ENCODE results near the gene PPP1R27. TPM values are rescaled to one million over a fixed set of nuclear protein-coding genes. Genes with fewer than 3 reads are reported as not detected.

Gene PPP1R27
- total RNA-seq, 2 donors from 2014 or later: 1.6 TPM; not detected in 1

- WGBS: 80% methylated on average over 11 of the region's 11 CpGs
- H3K4me1 ChIP-seq (replicated peaks): peaks cover 12% of the 10 kb centered on the region
- H3K36me3 ChIP-seq: no peaks in the 10 kb centered on the region
- H3K4me3 ChIP-seq: no peak overlapping the region
- H3K9me3 ChIP-seq: no peaks in the 10 kb centered on the region
- intact Hi-C loops (cut with DNase I): no loop called here
- TF ChIP-seq POLR2AphosphoS5 (IDR thresholded peaks at IDR 0.05) (no peak), POLR2A (IDR thresholded peaks at IDR 0.05) (no peak)
- TF ChIP-seq, protein P1, sequence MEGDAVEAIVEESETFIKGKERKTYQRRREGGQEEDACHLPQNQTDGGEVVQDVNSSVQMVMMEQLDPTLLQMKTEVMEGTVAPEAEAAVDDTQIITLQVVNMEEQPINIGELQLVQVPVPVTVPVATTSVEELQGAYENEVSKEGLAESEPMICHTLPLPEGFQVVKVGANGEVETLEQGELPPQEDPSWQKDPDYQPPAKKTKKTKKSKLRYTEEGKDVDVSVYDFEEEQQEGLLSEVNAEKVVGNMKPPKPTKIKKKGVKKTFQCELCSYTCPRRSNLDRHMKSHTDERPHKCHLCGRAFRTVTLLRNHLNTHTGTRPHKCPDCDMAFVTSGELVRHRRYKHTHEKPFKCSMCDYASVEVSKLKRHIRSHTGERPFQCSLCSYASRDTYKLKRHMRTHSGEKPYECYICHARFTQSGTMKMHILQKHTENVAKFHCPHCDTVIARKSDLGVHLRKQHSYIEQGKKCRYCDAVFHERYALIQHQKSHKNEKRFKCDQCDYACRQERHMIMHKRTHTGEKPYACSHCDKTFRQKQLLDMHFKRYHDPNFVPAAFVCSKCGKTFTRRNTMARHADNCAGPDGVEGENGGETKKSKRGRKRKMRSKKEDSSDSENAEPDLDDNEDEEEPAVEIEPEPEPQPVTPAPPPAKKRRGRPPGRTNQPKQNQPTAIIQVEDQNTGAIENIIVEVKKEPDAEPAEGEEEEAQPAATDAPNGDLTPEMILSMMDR (IDR thresholded peaks at IDR 0.05): no peak
- no peak overlapping the region for H3K27ac ChIP-seq
- no peaks in the 10 kb centered on the region for H3K27me3 ChIP-seq (replicated peaks; ENCODE audit: insufficient read depth)
- DNase-seq (ENCODE audit: low spot score): no peak
Measured at GRCh38 chr17:81825841-81826466, 8.9 kb downstream of the PPP1R27 start.

GRCh38 chr17:81824595-81824994, 10.3 kb downstream of the PPP1R27 start:
- intact Hi-C loops (cut with DNase I): no loop called here
- Histone ChIP-seq H3K36me3 (no peaks in the 10 kb centered on the region), H3K4me1 (replicated peaks) (peaks cover 12% of the 10 kb centered on the region), H3K9me3 (no peaks in the 10 kb centered on the region), H3K4me3 (no peak overlapping the region), H3K27me3 (replicated peaks; ENCODE audit: insufficient read depth) (no peaks in the 10 kb centered on the region), H3K27ac (no peak overlapping the region)
- DNase-seq (ENCODE audit: low spot score): no peak
- TF ChIP-seq, protein P1 (IDR thresholded peaks at IDR 0.05): no peak
- no peak for TF ChIP-seq POLR2A (IDR thresholded peaks at IDR 0.05)
- no peak for TF ChIP-seq POLR2AphosphoS5 (IDR thresholded peaks at IDR 0.05)
- WGBS: 80% methylated on average over 11 of the region's 11 CpGs

DNA sequence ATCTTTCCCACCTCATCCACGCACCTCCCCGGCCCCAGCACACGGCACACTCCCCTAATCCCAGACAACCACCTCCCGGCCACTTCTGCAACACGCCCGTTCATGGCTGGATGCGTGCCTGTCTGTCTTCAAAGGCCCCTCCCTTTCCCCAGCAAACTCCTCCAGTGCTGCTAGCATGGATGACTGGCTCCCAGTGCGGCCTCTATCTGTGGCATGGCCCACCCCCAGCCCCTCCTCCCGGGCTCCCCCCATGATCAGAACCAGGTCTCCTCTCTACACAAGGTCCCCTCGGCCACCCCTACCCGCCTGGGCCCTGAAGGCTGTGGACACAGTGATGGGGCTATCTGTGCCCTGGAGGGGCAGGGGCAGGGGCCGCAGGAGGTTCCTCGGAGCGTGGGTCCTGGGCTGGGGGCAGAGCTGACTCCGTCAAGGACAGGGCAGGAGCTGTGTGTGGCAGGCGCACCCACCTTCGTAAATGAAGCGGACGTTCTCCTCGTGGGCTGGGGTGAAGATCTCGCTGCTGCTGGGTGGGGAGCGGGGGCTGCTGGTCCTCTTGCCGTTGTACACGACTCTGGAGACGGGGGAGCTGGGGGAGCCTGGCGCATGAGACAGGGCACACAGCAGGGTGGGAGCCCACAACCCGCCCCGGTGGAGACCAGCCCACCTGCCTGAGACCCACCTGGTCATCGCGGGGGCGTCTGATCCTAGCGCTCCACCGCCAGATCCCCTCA, 10.9 kb downstream of the PPP1R27 start:
- 92% methylated on average over 26 of the region's 33 CpGs for WGBS
- no peak for DNase-seq (ENCODE audit: low spot score)
- Histone ChIP-seq H3K4me1 (replicated peaks) (peaks cover 12% of the 10 kb centered on the region), H3K27ac (no peak overlapping the region), H3K9me3 (no peaks in the 10 kb centered on the region), H3K27me3 (replicated peaks; ENCODE audit: insufficient read depth) (no peaks in the 10 kb centered on the region), H3K36me3 (no peaks in the 10 kb centered on the region), H3K4me3 (no peak overlapping the region)
- no peak for TF ChIP-seq POLR2A (IDR thresholded peaks at IDR 0.05)
- TF ChIP-seq POLR2AphosphoS5 (IDR thresholded peaks at IDR 0.05): no peak
- TF ChIP-seq, protein P1 (IDR thresholded peaks at IDR 0.05): no peak
- intact Hi-C loops (cut with DNase I): no loop called here

- DNase-seq (ENCODE audit: low spot score): no peak
- Histone ChIP-seq H3K4me1 (replicated peaks) (peaks cover 12% of the 10 kb centered on the region), H3K27me3 (replicated peaks; ENCODE audit: insufficient read depth) (no peaks in the 10 kb centered on the region), H3K27ac (peak overlapping the region; percentile 80 to 82), H3K9me3 (no peaks in the 10 kb centered on the region), H3K36me3 (no peaks in the 10 kb centered on the region), H3K4me3 (no peak overlapping the region)
- intact Hi-C loops (cut with DNase I): no loop called here
- 90% methylated on average over 24 of the region's 30 CpGs for WGBS
- no peak for TF ChIP-seq POLR2A (IDR thresholded peaks at IDR 0.05)
- TF ChIP-seq, protein P1 (IDR thresholded peaks at IDR 0.05): no peak
- TF ChIP-seq POLR2AphosphoS5 (IDR thresholded peaks at IDR 0.05): no peak
Measured at GRCh38 chr17:81822996-81823819, 11.6 kb downstream of the PPP1R27 start.
